ENCODE measurements around the gene ZMYND15. TPM values are rescaled to one million over a fixed set of nuclear protein-coding genes. Genes with fewer than 3 reads are reported as not detected.
"Not testable (repeated sequence)": the region's sequence is repeated elsewhere in the genome, so short reads cannot be mapped to it uniquely, and the experiment has no call there.

ZMYND15 gene
- total RNA-seq = not detected in 2 replicates

- TF ChIP-seq CTCF (IDR thresholded peaks at IDR 0.05; ENCODE audit: insufficient read depth, low read depth, low read length) = no peak
- DNase-seq (ENCODE audit: low read depth) = peak; percentile 36
- peak within 1 kb of the TSS; percentile 71 for H3K4me3 ChIP-seq (ENCODE audit: low read depth, low read length)
Measured at GRCh38 chr17:4739122-4740024, at the start of gene ZMYND15, which contains the start of gene CXCL16. TSS of gene ZMYND15 (plus strand) at chr17:4739833. CDS start at chr17:4740549, 716 bp downstream. TSS of gene CXCL16 (minus strand) at chr17:4739928. CDS start at chr17:4739339, 589 bp downstream.

GRCh38 chr17:4689872-4690271 is 49.8 kb upstream of the ZMYND15 start:
- H3K4me3 ChIP-seq (ENCODE audit: low read depth, low read length); DNase-seq (ENCODE audit: low read depth): not testable (repeated sequence)

- H3K4me3 ChIP-seq (ENCODE audit: low read depth, low read length) = no peak overlapping the region
- TF ChIP-seq CTCF (IDR thresholded peaks at IDR 0.05; ENCODE audit: insufficient read depth, low read depth, low read length) = no peak
- DNase-seq (ENCODE audit: low read depth) = no peak
Measured at GRCh38 chr17:4690745-4691144, 48.9 kb upstream of the ZMYND15 start.

- no peak for DNase-seq (ENCODE audit: low read depth)
- H3K4me3 ChIP-seq (ENCODE audit: low read depth, low read length) = no peak overlapping the region
- TF ChIP-seq CTCF (IDR thresholded peaks at IDR 0.05; ENCODE audit: insufficient read depth, low read depth, low read length) = no peak
Measured at GRCh38 chr17:4691686-4692085, 47.9 kb upstream of the ZMYND15 start.

- TF ChIP-seq CTCF (IDR thresholded peaks at IDR 0.05; ENCODE audit: insufficient read depth, low read depth, low read length) = no peak
- H3K4me3 ChIP-seq (ENCODE audit: low read depth, low read length) = no peak overlapping the region
- no peak for DNase-seq (ENCODE audit: low read depth)
Measured at GRCh38 chr17:4693416-4693815, 46.2 kb upstream of the ZMYND15 start.

- no peak for TF ChIP-seq CTCF (IDR thresholded peaks at IDR 0.05; ENCODE audit: insufficient read depth, low read depth, low read length)
Measured at GRCh38 chr17:4696437-4696805, 43.2 kb upstream of the ZMYND15 start.

GRCh38 chr17:4699401-4700056 is 40.1 kb upstream of the ZMYND15 start:
- not testable (repeated sequence) for H3K4me3 ChIP-seq (ENCODE audit: low read depth, low read length); DNase-seq (ENCODE audit: low read depth)

More at GRCh38 chr17:4696437-4696805, 43.2 kb upstream of the ZMYND15 start:
- no peak for DNase-seq (ENCODE audit: low read depth)
- no peak overlapping the region for H3K4me3 ChIP-seq (ENCODE audit: low read depth, low read length)

Measured in fibroblast of villous mesenchyme (primary cell).